HG03064 (cell line): ENCODE data around the gene PHACTR3.

Source experiments
- ATAC-seq: cut with Tn5 transposase; IDR thresholded peaks from one replicate; pipeline ENCODE4 v1.9.1; 2021; ENCODE audit warnings: low read depth; ENCODE audit not compliant: unreplicated experiment

The PHACTR3 gene

GRCh38 chr20:59808729-59809381 is 204.5 kb downstream of the PHACTR3 start:
- no peak for ATAC-seq

- no peak for ATAC-seq
Measured at GRCh38 chr20:59809630-59810448, 205.5 kb downstream of the PHACTR3 start.

DNA sequence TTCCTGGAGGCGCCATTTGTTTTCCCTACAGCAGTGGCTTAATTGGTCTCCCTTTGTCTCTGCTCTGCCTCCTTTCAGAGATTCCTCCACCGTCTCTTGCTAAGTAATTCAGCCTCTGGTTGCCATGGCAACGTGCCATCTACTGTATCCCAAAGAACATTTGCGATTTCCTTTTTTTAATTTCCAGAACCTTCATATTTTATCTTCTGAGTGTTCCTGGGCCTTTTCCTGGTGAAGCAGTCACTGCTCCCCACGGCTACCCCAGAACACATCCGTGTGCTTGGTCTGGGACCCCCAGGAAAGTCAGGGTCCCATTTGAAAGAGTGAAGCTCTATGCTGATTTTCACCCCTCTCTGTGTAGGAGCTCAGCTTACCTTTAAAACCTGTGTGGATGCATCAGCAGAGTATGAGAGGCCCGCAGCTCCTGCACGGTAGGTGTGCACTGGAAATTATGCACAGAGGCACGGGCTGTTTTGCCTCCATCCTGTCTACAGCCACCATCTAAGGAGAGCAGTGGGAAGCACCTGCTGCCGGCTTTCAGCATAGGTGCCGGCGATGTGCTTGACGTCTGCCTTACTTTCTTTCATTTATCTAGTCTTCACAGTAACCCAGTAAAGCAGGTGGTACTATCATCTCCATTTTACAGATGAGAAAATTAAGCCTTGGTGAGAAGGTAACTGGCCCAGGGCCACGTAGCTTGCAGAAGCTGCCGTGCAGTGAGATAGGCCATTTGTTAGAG is 206.3 kb downstream of the PHACTR3 start:
- no peak for ATAC-seq

DNA sequence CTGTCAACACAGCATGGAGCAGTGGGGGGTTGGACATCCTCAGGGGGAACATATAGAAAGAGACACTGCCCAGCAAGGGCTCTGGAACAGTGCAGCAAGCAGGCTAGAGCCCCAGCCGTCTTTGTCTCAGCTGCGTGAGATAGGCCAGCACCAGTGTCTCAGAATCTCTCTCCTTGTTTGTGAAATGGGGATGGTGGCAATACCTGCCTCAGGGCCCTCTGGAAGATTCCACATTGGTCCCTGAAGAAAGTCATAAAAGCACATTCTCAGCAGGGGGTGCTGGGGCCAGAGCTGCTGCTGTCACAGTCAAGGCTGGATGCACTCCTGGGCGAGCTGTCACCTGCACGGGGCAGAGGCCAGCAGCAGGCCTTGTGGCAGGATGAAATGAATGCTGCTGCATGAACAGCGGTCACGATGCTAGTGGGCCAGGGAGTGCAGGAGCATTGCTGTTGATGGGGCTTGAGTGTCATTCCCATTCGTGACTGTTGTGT is 207.4 kb downstream of the PHACTR3 start:
- no peak for ATAC-seq

GRCh38 chr20:59812286-59813125 is 208.2 kb downstream of the PHACTR3 start:
- ATAC-seq, result no peak

DNA sequence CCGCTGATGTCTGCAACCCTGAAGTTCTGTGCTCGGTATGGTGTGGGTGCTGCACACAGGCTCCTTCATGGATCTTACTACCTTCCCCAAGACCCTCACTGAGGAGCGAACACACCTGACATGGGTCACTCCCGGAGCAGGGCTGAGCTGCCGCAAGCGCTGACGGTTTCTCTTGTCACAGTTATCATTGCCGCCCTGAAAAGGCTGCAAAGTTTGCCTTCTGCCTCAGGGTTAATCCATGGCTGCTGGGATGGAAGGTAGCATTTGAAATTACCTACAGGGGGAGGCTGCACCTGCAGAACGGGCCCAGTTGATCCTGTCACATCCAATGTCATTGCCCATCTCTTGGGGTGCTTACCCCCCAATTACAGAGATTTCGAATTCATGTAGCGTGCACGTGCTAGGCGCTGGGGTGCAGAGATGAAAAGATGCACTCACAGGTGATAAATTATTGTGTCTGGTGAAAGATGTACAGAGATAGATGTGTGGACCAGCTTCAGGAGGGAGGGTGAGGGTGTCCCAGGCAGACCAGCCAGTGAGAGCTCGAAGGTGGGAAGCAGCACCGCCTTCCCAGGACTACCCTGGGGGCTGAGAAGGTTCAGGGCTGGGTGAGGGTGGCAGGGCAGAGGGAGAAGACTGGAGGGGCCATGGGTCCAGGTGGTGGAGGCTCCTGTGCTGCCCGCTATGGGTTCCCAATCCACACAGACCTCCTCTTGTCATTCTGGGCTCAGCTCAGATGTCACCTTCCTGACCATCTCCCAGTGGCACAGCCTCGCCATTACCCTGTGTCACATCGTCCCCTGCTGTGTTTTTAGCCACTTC is 209.0 kb downstream of the PHACTR3 start:
- ATAC-seq, result no peak

GRCh38 chr20:59813948-59814839 is 209.9 kb downstream of the PHACTR3 start:
- ATAC-seq, result no peak

DNA sequence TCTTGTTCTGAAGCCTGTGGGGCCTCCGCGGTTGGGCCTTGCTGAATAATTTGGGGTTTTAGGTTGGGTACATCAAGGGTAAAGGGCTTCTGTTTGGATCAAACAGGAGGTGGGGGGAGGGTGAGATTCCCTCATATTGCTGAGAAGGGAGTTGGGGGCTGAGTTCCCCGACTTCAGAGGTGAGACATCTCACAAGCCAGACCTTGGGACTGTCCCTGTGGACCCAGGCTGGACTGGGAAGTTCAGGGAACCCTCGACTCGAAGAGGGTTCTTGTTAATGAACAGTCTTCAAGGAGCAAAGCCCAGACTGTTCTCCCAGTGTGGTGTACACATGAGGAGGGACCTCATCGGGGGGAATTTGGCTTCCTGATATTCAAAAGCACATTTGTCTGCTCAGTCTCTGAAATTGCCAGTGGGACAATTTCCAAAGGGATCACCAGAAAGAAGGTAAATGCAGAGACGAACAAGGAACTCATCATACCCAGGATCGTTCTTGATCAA is 210.6 kb downstream of the PHACTR3 start:
- no peak for ATAC-seq

GRCh38 chr20:59816146-59816738 is 211.9 kb downstream of the PHACTR3 start:
- no peak for ATAC-seq

DNA sequence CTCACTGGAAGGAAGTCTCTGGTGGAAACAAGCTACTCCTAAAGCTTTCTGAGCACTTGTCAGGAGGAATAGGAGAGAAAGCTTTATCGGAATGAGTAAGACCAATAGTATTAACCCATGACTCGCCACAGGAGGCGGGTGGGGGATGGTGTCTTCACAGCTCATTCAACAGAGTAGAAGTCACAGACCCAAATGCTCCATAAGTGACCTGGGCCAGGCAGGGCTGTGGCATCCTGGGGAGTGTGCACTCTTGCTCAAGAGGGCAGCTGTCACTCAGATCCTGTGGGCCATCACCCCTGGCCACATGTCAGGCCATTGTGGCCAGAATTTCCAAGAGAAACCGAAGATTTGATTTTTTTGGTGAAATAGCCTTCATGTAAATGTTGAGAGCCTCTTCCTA is 213.1 kb downstream of the PHACTR3 start:
- no peak for ATAC-seq

GRCh38 chr20:59817846-59818615 is 213.7 kb downstream of the PHACTR3 start:
- ATAC-seq, result no peak

DNA sequence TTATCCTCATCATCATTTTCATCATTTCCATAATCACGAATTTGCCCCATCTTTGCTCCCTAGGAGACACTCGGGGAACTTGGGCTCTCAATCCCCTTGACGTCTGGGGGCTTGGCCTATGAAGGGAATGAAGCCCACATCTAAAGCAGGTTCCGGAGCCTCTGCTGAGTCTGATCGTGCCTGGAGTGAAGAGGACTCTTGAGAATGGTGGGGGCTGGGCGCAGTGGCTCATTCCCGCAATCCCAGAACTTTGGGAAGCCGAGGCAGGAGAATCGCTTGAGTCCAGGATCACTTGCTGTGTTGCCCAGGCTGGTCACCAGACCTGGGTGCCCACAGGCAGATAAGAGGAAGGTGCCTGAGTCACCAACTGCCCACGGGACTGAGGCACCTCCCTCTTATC is 214.6 kb downstream of the PHACTR3 start:
- no peak for ATAC-seq

- ATAC-seq, result no peak
Measured at GRCh38 chr20:59819496-59820203, 215.3 kb downstream of the PHACTR3 start.

GRCh38 chr20:59820204-59821041 is 216.1 kb downstream of the PHACTR3 start:
- no peak for ATAC-seq

- ATAC-seq, result no peak
Measured at GRCh38 chr20:59821201-59821600, 216.9 kb downstream of the PHACTR3 start.

DNA sequence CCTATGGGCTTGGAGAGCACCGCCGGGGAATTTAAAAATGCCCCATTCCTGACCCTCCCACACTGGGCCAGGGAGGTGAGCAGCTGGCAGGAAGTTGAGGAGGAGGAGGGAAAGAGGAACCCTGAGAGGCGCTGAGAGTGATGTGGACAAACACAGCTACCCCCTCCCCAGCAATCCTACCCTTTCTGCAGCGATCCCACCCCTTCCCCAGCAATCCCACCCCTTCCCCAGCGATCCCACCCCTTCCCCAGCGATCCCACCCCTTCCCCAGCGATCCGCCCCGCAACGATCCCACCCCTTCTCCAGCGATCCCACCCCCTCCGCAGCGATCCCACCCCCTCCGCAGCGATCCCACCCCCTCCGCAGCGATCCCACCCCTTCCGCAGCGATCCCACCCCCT is 217.4 kb downstream of the PHACTR3 start:
- no peak for ATAC-seq
